GM18858 (cell line): ENCODE results near the gene PDXP.
"Not testable (repeated sequence)": the region's sequence is repeated elsewhere in the genome, so short reads cannot be mapped to it uniquely, and the experiment has no call there.

Experiments
- ATAC-seq: cut with Tn5 transposase; IDR thresholded peaks from one replicate; pipeline ENCODE4 v1.9.1; 2021; ENCODE audit not compliant: unreplicated experiment

The PDXP gene

DNA sequence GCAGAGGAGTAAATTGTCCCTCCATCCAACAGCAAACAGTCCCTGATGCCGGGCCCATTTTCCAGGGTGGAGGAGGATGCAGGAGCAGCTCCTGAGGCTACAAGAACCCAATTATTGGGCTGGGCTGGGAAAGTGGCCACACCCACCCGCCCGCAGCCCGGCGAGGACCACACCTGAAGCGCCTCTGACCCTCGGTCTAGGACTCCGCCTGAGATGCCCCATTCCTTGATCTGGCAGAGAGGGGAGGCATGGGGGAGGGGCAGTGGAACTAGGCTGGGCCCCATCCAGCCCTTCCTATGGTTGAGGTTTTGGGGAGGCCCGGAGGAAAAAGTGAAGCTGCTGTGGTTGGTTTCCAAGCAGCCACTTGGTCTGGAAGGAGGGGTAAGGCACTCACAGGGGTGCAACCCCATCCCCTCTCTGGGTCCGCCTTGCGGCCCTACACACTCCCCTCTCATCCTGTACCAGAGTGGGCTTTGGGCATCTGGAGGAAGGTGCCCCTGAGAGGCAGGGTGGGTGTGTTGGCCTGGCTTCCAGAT lies 14.5 kb downstream of the PDXP start:
- ATAC-seq = no peak

DNA sequence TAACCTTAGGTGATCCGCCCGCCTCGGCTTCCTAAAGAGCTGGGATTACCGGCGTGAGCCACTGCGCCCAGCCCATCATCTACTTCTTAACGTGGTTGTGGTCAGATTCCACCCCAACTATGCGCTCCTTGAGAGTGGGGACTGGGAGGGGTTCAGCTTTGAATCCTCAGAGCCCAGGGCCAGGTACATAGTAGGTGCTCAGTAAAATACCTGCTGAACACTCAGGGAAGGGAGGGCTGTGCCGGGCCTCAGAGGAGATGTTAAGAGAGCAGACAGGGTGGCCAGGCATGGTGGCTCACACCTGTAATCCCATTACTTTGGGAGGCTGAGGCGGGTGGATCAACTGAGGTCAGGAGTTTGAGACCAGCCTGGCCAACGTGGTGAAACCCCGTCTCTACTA lies 15.7 kb downstream of the PDXP start:
- no peak for ATAC-seq

DNA sequence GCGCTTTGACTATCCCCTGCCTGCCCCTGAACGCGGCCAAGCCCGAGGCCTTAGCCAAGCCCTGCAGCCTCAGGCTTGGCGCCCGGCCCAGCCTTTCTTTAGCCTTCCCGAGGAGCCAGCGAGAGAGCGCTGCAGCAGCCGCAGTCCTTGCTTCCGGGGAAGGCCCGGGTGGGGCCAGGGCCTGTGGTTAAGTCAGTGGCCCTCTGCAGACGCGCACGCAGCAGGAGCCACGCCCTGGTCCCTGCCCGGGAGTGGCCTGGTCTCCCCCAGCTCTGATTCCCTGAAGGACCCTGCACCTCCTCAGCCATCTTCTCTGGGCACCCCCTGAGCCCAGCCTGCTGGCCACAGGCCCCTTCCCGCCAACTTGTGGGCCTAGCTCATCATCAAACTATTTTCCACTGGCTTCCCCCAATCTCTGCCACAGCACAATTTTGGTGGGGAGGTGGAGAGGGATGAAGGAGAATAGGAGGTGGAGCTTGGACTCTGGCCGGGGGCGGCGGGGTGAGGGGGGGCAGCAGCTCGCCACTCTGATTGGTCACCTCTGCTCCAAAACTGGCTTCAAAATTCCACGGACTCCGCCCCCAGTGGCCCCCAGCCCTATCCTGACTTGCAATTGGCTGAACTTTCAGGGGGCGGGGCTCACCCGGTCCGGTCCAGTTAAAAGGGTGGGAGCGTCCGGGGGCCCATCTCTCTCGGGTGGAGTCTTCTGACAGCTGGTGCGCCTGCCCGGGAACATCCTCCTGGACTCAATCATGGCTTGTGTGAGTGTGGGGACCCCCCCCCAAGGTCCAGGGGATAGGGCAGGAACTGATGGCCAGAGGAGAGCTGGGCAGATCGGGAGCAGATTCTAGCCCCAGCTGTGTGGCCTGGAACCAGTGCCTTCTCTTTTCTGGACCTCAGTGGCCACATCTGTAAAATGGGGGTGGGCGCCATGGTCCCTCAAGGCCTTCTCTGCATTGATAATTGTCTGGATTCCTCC lies 16.7 kb downstream of the PDXP start, which contains the start of gene LGALS1:
TSS of gene LGALS1 (plus strand) at position 686 of the 979 bp plus-strand sequence. CDS start at position 753, 67 bp downstream.
- ATAC-seq = no peak

DNA sequence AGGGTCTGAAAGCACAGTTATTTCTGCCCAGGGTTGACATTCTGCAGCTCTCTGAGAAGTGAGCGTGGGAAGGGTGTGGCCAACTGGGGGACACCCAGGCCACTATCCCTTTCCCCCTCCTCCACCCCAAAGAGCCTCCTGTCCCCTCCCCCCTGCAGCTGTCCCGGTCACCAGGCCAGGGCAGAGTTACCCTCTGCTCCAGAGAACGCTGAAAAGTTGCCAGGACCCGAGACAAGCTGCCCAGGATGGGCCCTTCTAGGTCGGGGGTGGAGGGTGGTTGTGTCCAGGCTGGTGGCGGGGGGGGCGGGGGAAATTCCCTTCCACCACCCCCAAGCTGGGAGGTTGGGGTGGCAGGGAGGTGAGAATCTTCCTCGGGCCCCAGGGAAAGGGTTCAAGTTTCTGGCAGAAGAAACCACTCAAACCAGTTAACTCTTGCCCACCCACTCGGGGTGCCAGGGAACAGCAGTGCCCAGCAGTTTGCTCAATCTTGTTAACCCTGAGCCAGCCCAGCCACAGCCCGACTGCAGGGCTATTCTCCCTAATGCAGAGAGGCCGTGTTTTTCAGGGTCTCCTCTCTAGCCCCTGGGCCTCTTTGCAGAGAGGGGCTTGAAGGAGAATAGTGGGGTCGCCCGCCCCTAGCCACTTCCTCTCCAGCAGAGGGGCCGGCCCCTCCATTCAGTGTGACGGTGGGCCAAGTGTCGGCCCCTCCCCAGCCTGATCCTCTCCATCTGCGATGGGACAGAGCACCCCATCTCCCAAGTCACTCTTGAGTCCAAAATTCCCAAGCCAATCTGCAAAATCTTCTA lies 17.6 kb downstream of the PDXP start:
- no peak for ATAC-seq

GRCh38 chr22:37676736-37677492 lies 18.4 kb downstream of the PDXP start:
- ATAC-seq = peak; percentile 31

DNA sequence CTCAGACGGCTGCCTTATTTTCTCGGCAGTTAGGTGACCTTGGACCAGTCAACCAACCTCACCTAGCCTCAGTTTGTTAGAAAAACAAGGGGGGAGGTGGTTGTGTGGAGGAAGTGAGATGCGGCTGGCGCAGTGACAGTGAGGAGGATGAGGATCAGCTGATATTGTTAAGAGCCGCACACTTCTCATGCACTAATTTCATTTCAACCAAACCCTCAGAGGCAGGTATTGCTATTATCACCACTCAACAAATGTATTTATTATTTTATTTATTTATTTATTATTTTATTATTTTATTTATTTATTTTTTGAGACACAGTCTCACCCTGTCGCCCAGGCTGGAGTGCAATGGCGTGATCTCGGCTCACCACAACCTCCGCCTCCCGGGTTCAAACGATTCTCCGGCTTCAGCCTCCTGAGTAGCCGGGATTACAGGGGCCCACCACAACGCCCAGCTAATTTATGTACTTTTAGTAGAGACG lies 19.0 kb downstream of the PDXP start:
- no peak for ATAC-seq

- ATAC-seq = no peak
Measured at GRCh38 chr22:37678372-37678771, 19.8 kb downstream of the PDXP start.

DNA sequence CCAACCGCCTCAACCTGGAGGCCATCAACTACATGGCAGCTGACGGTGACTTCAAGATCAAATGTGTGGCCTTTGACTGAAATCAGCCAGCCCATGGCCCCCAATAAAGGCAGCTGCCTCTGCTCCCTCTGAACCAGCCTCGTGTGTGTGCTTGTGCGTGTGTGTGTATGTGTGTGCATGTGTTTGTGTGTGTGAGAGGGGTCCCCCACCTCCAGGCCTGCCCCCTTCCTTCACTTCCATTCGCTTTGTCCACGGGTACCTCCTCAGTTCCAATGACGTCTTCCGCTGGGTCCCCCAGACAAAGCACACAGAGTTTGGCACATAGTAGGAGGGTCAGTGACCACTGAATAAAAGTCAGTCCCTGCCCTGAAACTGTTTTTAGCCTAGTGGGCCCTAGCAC lies 21.1 kb downstream of the PDXP start:
- ATAC-seq = no peak

GRCh38 chr22:37680191-37680851 lies 21.8 kb downstream of the PDXP start:
- no peak for ATAC-seq

GRCh38 chr22:37681001-37681424 lies 22.5 kb downstream of the PDXP start:
- no peak for ATAC-seq

- ATAC-seq = no peak
Measured at GRCh38 chr22:37681556-37682049, 23.1 kb downstream of the PDXP start.

DNA sequence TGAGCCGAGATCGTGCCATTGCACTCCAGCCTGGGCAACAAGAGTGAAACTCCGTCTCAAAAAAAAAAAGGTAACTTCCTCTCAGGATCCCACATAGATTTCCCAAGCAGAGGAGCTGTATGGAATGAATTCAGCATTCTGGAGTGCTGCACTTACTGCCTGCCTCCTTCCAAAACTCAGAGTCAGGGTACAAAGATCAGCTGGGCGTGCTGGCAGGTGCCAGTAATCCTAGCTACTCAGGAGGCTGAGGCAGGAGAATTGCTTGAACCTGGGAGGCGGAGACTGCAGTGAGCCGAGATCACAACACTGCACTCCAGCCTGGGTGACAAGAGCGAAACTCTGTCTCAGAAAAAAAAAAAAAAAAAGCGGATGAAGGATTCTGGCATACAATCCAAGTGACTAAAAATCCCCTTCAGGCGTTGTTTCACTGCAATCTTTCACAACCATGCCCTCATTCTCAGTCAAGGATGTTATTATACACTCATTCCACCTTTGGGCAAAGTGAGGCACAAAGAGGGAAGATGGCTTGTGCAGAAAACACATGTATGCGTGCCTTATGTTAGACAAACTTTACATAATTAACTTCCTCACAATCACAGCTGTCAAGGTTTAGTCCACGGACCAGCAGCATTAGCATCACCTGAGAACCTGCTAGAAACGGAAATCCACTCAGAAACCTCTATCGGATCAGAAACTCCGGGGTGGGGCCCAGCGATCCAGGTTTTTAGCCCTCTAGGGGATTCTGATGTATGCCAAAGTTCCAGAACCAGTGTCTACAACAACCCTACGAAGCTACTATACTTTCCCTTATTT lies 26.5 kb downstream of the PDXP start:
- no peak for ATAC-seq

DNA sequence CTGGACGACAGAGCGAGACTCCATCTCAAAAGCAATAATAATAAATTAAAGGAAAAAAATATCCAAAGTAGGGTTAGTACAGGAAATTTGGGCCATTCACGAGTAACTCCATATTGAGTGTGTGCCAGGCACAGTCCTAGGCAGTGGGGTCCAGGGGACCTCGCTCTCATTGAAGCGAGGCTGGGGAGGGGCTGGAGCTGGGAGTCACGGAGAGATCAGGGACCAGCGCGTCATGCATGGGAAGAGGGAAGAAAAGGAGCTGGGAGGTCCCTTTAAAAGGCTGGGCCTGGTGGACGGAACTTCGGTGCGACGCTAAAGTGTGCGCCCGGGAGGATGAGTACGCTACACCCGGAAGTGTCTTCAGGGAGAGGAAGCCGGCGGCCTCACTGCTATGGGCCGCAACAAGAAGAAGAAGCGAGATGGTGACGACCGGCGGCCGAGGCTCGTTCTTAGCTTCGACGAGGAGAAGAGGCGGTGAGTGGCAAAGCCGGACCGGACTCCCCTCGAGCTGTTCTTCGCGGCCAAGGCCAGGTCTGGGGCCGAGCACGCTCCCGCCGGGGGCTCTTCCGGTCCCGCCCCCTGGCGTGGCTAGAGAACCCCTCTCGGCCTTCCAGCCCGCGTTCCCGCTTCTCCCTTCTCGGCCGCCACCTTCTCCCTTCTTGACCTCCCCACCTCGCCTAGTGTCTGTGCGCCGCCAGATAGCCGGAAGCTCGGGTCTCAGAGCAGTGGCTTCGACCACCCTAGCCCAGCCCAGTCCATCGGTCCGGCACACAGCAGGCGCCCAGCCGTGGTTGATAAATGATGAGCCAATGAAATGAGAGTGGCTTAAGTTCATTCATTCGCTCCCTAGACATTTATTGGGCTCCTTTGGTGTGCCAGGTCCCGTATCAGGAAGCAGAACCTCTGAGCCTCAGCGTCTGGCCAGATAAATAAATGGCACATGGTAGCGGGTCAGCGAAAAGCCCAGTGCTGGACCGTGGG lies 27.8 kb downstream of the PDXP start, which contains the start of gene NOL12:
TSS of gene NOL12 (plus strand) at position 342 of the 981 bp plus-strand sequence. CDS start at position 392, 50 bp downstream.
- no peak for ATAC-seq

- no peak for ATAC-seq
Measured at GRCh38 chr22:37690407-37690806, 31.9 kb downstream of the PDXP start.

DNA sequence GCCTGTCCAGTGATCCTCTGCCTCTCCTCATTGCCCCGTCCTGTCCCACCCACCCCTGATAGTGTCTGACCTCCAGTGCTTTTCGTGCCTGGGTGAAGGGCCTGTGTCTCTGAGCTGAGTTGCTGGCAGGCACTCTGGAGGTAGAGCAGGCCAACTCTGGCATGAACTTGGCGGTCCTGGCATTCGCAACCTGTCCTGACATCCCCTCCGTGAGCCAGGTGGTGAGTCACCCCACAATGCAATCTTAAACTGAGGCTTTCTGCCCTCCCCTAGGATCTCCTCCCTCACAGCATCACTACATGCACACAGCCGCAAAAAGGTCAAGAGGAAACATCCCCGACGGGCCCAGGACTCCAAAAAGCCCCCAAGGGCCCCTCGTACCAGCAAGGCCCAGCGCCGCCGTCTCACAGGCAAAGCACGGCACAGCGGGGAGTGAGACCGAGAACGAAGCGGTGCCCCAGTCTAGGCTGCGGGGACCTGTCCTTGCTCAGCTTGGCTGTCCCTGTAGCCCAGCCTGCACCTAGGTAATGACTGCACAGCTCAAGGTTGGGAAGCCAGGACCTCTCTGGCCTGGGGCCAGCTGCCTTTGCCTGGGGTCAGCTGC lies 32.5 kb downstream of the PDXP start:
- ATAC-seq = no peak

DNA sequence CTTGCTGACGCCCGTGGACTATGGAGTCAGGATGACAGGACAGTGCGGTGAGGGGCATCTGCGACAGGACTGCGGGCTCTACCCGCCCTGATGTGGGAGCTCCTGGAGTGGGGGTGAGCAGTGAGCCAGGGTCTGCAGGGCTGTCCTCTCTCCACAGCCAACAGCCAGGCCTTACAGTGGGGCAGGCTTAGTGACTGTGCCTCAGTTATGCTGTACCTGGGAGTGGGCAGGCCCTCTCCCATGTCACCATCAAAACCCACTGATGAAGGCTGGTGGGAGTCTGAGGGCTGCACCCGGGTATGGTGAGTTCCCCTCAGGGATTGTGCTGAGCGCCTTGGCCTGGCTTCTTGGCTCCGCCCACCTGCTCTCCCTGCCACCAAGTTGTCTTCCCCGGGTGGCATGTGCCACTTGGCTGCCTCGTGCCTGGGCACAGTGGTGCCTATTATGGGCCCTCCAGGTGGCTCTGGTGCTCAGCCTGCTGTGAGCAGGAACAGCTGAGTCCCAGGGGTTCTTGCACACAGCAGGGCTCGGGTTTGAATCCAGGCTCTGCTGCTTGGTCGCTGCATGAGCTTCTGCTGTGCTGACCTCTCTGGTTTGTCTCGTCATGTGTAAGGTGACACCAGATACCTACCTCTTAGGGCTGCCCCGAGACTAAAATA lies 34.2 kb downstream of the PDXP start:
- ATAC-seq = no peak

- not testable (repeated sequence) for ATAC-seq
Measured at GRCh38 chr22:37694131-37694530, 35.6 kb downstream of the PDXP start.
